OCI-LY1 (cell line): ENCODE measurements around the gene HSF2BP.

Experiments
- H2AFZ ChIP-seq: fragments of 200-600 bp; sonication (generic), shearing (Covaris generic); 2 replicates; pipeline ENCODE4 v1.6.0; 2014; ENCODE audit warnings: antibody characterized with exemption, mild to moderate bottlenecking, low read length
- H3F3A ChIP-seq: fragments of 200-600 bp; sonication (generic), shearing (Covaris generic); 2 replicates; pipeline ENCODE4 v1.6.0; 2014; ENCODE audit warnings: mild to moderate bottlenecking, antibody characterized with exemption, low read length, moderate library complexity; ENCODE audit not compliant: insufficient read depth
- H3K27ac ChIP-seq: fragments of 200-600 bp; sonication (generic); 2 replicates; pipeline ENCODE4 v1.5.1; 2014; ENCODE audit warnings: low read length, mixed run types, mild to moderate bottlenecking, low read depth; ENCODE audit not compliant: poor library complexity, severe bottlenecking
- H3K27me3 ChIP-seq: fragments of 200-600 bp; sonication (generic); 2 replicates; pipeline ENCODE4 v1.6.0; 2014; ENCODE audit warnings: antibody characterized with exemption, mild to moderate bottlenecking, low read length, moderate library complexity; ENCODE audit not compliant: insufficient read depth
- H3K36me3 ChIP-seq: fragments of 200-600 bp; sonication (generic); 2 replicates; pipeline ENCODE4 v1.6.1; 2014; ENCODE audit warnings: mild to moderate bottlenecking, antibody characterized with exemption, low read length, moderate library complexity, mixed read lengths; ENCODE audit not compliant: insufficient read depth
- H3K4me1 ChIP-seq: fragments of 200-600 bp; sonication (generic); 2 replicates; pipeline ENCODE4 v1.5.1; 2014; ENCODE audit warnings: mild to moderate bottlenecking, low read length, moderate library complexity; ENCODE audit not compliant: insufficient read depth, severe bottlenecking
- H3K4me2 ChIP-seq: fragments of 200-600 bp; sonication (generic), shearing (Covaris generic); 2 replicates; pipeline ENCODE4 v1.6.1; 2014; ENCODE audit warnings: low read length
- H3K4me3 ChIP-seq: fragments of 200-600 bp; sonication (generic); 2 replicates; pipeline ENCODE4 v1.5.1; 2014; ENCODE audit warnings: low read length, low read depth, mild to moderate bottlenecking, mixed read lengths; ENCODE audit not compliant: poor library complexity, severe bottlenecking
- H3K79me2 ChIP-seq: fragments of 200-600 bp; shearing (Covaris generic); 2 replicates; pipeline ENCODE4 v1.6.1; 2016; ENCODE audit warnings: mixed run types, low read length, mixed read lengths; ENCODE audit not compliant: insufficient read depth
- H3K9ac ChIP-seq: fragments of 200-600 bp; sonication (generic), shearing (Covaris generic); 2 replicates; pipeline ENCODE4 v1.6.1; 2014; ENCODE audit warnings: mild to moderate bottlenecking, low read length, mixed read lengths
- H3K9me2 ChIP-seq: fragments of 200-600 bp; sonication (generic), shearing (Covaris generic); 2 replicates; pipeline ENCODE4 v1.6.1; 2014; ENCODE audit warnings: low read depth, mild to moderate bottlenecking, low read length, mixed read lengths
- H3K9me3 ChIP-seq: fragments of 200-600 bp; shearing (Covaris generic); 2 replicates; pipeline ENCODE4 v1.6.1; 2014; ENCODE audit warnings: low read length, mixed read lengths
- H4K20me1 ChIP-seq: fragments of 200-600 bp; sonication (generic), shearing (Covaris generic); 2 replicates; pipeline ENCODE4 v1.6.0; 2016; ENCODE audit warnings: mild to moderate bottlenecking, low read length; ENCODE audit not compliant: insufficient read depth
- EZH2 ChIP-seq: fragments of 200-600 bp; sonication (generic), shearing (Covaris generic); IDR thresholded peaks from 2 replicates; pipeline ENCODE4 v1.8.0; 2017; ENCODE audit warnings: borderline replicate concordance, mixed run types, mild to moderate bottlenecking, antibody characterized with exemption, low read length, moderate library complexity, mixed read lengths
- TF ChIP-seq, protein P1 (sequence below): fragments of 200-600 bp; sonication (generic), shearing (Covaris generic); IDR thresholded peaks from 2 replicates; pipeline ENCODE4 v1.5.1; 2017; ENCODE audit warnings: mild to moderate bottlenecking, antibody characterized with exemption, low read length, moderate library complexity, mixed read lengths

Gene HSF2BP

DNA sequence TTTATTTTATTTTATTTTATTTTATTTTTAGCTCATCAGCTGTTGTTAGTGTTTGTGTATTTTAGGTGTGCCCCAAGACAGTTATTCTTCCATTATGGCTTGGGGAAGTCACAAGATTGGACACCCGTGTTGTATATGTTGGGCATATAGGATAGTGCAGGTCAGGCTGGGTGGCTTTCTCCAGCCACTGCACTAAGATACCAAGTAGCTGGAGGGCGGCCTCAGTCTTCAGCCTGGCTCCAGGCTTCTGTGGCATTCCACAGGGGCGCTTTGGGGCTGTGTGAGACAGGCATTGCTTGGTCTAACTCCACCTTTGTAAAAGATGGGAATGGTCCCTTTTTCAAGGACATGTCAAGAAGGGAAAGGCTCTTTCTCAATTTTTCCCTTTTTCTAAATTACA, 16.6 kb upstream of the HSF2BP start:
- Histone ChIP-seq H3K9me2 (no peaks in the 10 kb centered on the region), H3K79me2 (0 out of 2 replicates have a peak, but pooled peaks cover 3% of the 10 kb centered on the region), H3K27me3 (no peaks in the 10 kb centered on the region), H3F3A (no peaks in the 10 kb centered on the region), H3K4me1 (no peaks in the 10 kb centered on the region), H3K27ac (no peak overlapping the region), H3K36me3 (peaks cover 91% of the 10 kb centered on the region), H2AFZ (no peak overlapping the region), H3K4me3 (no peak overlapping the region), H3K4me2 (no peak overlapping the region), H4K20me1 (no peaks in the 10 kb centered on the region), H3K9me3 (no peaks in the 10 kb centered on the region), H3K9ac (no peak overlapping the region)
- TF ChIP-seq, protein P1, sequence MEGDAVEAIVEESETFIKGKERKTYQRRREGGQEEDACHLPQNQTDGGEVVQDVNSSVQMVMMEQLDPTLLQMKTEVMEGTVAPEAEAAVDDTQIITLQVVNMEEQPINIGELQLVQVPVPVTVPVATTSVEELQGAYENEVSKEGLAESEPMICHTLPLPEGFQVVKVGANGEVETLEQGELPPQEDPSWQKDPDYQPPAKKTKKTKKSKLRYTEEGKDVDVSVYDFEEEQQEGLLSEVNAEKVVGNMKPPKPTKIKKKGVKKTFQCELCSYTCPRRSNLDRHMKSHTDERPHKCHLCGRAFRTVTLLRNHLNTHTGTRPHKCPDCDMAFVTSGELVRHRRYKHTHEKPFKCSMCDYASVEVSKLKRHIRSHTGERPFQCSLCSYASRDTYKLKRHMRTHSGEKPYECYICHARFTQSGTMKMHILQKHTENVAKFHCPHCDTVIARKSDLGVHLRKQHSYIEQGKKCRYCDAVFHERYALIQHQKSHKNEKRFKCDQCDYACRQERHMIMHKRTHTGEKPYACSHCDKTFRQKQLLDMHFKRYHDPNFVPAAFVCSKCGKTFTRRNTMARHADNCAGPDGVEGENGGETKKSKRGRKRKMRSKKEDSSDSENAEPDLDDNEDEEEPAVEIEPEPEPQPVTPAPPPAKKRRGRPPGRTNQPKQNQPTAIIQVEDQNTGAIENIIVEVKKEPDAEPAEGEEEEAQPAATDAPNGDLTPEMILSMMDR = no peak
- no peak for TF ChIP-seq EZH2

DNA sequence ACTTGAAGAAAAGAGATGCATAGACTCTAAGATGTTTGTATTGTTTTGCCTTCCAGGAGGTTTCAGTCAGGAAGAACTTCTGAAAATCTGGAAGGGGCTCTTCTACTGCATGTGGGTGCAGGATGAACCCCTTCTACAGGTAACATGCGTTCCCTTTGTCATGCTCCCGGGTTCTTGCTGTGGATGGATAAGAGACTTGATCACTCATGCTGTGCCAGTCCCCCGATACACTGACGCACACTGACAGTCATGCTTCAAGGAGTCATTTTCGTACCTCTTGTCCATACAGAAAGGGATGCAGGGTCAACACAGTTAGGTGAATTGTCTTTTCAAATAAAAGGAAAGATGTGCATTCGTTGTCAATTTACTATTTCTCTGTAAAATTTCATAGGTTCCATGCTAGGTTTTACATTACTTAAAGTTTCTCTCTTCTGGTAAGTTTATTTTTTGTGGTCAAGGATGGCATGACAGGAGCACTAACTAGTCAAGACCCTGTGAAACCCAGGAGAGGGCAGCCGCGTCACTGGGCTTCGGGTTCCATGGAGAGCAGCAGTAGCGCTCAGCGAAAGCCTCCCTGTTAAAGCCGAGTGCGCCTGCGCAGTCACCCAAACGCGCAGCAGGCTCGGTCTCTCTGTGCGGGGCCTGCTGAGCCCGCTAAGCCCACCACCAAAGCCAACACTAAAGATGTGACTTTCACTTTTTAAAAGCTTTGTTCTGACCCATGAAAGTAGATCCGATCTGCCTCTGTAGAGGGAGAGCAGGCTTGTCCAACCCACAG, 10.7 kb upstream of the HSF2BP start:
- TF ChIP-seq, protein P1 = no peak
- TF ChIP-seq EZH2 = no peak
- Histone ChIP-seq H3K4me1 (no peaks in the 10 kb centered on the region), H4K20me1 (no peaks in the 10 kb centered on the region)

DNA sequence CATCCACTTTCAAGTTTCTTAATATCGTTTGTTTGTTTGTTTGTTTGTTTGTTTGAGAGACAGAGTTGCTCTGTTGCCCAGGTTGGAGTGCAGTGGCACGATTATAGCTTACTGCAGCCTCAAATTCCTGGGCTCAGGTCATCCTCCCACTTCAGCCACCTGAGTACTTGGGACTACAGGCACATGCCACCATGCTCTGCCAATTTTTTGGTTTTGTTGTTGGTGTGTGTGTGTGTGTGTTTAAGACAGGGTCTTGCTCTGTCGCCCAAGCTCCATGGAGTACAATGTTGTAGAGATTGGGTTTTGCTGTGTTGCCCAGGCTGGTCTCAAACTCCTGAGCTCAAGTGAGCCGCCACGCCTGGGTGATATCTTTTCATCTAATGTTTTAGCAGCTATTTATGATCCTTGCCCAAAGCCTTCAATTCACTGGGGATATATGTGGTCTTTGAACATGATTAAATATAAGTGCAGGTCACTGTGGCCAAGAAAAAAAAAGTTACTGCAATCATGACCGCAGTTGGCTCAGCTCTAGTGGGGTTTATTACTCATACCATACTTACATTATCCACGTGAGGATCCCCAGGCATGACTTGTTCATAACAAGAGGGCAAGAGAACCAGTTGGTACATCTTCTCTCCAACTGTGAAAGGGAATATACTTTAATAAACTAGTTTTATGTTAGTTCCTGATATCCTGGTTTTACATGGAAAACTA, 8.1 kb upstream of the HSF2BP start:
- H3K9me2 ChIP-seq = no peaks in the 10 kb centered on the region
- H3K36me3 ChIP-seq = peaks cover 78% of the 10 kb centered on the region
- H3K27me3 ChIP-seq = no peaks in the 10 kb centered on the region
- H3K4me3 ChIP-seq = no peak overlapping the region
- no peak overlapping the region for H2AFZ ChIP-seq
- no peak overlapping the region for H3K27ac ChIP-seq
- no peak overlapping the region for H3K9ac ChIP-seq
- no peaks in the 10 kb centered on the region for H3F3A ChIP-seq
- peaks cover 67% of the 10 kb centered on the region for H3K79me2 ChIP-seq
- H3K4me1 ChIP-seq = no peaks in the 10 kb centered on the region
- no peaks in the 10 kb centered on the region for H4K20me1 ChIP-seq
- no peaks in the 10 kb centered on the region for H3K9me3 ChIP-seq
- H3K4me2 ChIP-seq = no peak overlapping the region
- TF ChIP-seq, protein P1 = no peak
- no peak for TF ChIP-seq EZH2

More for the DNA sequence above, 10.7 kb upstream of the HSF2BP start:
- no peak overlapping the region for H3K27ac ChIP-seq
- no peaks in the 10 kb centered on the region for H3K27me3 ChIP-seq
- peaks cover 73% of the 10 kb centered on the region for H3K36me3 ChIP-seq
- H3K9me3 ChIP-seq = no peaks in the 10 kb centered on the region
- no peak overlapping the region for H3K4me2 ChIP-seq
- peaks cover 46% of the 10 kb centered on the region for H3K79me2 ChIP-seq
- H3K9me2 ChIP-seq = no peaks in the 10 kb centered on the region
- H2AFZ ChIP-seq = no peak overlapping the region
- H3K4me3 ChIP-seq = no peak overlapping the region
- H3F3A ChIP-seq = no peaks in the 10 kb centered on the region
- H3K9ac ChIP-seq = no peak overlapping the region
